HCEC 1CT (cell line): ENCODE results near the gene RNF212.

ENCODE experiments used
- DNase-seq: peaks from one replicate; pipeline ENCODE4 v3.0.0-alpha.2; 2017

RNF212 gene

GRCh38 chr4:1047106-1047975 lies 66.0 kb downstream of the RNF212 start:
- DNase-seq: no peak

- DNase-seq: peak; percentile 34
Measured at GRCh38 chr4:1046581-1047011, 66.8 kb downstream of the RNF212 start.

- no peak for DNase-seq
Measured at GRCh38 chr4:1045595-1046201, 67.7 kb downstream of the RNF212 start.

- DNase-seq: no peak
Measured at GRCh38 chr4:1045193-1045594, 68.2 kb downstream of the RNF212 start.

GRCh38 chr4:1044469-1045192 lies 68.7 kb downstream of the RNF212 start:
- no peak for DNase-seq

- DNase-seq: peak; percentile 95
Measured at GRCh38 chr4:1043651-1044468, 69.5 kb downstream of the RNF212 start.

GRCh38 chr4:1043162-1043561 lies 70.2 kb downstream of the RNF212 start:
- DNase-seq: no peak

GRCh38 chr4:1042352-1043055 lies 70.9 kb downstream of the RNF212 start:
- no peak for DNase-seq

- DNase-seq: no peak
Measured at GRCh38 chr4:1041936-1042330, 71.4 kb downstream of the RNF212 start.

- DNase-seq: no peak
Measured at GRCh38 chr4:1041147-1041935, 72.0 kb downstream of the RNF212 start.

GRCh38 chr4:1040344-1041146 lies 72.8 kb downstream of the RNF212 start:
- DNase-seq: no peak

- DNase-seq: peak; percentile 9
Measured at GRCh38 chr4:1039493-1040343, 73.6 kb downstream of the RNF212 start.

- DNase-seq: no peak
Measured at GRCh38 chr4:1038948-1039492, 74.3 kb downstream of the RNF212 start.

- no peak for DNase-seq
Measured at GRCh38 chr4:1036976-1037810, 76.2 kb downstream of the RNF212 start.

GRCh38 chr4:1036095-1036494 lies 77.3 kb downstream of the RNF212 start:
- DNase-seq: no peak

- DNase-seq: no peak
Measured at GRCh38 chr4:1035510-1035909, 77.9 kb downstream of the RNF212 start.

- DNase-seq: peak; percentile 7
Measured at GRCh38 chr4:1033840-1034551, 79.4 kb downstream of the RNF212 start.
